CD4-positive, alpha-beta T cell (primary cell): ENCODE measurements around the gene DHRS13. TPM values are rescaled to one million over a fixed set of nuclear protein-coding genes. Genes with fewer than 3 reads are reported as not detected.

Experiments
- ATAC-seq: fragments of 200-7000 bp; cut with Tn5 transposase; one replicate; pipeline ENCODE4 v1.10.0; 2022; ENCODE audit warnings: mild to moderate bottlenecking; ENCODE audit not compliant: poor library complexity
- CTCF ChIA-PET: fragments of 350-600 bp; sonication (Branson Sonifier 250); formaldehyde crosslinking; loops from one replicate; lab custom pipeline; 2021; ENCODE audit warnings: antibody characterized with exemption, inconsistent platforms; lab: Charles Lee
- POLR2A ChIA-PET: fragments of 350-600 bp; sonication (Branson Sonifier 250); formaldehyde crosslinking; loops from one replicate; lab custom pipeline; 2021; ENCODE audit warnings: antibody characterized with exemption, inconsistent platforms; lab: Charles Lee
- DNase-seq, 14 experiments: peaks; one replicate each; pipeline ENCODE4 v3.0.0-alpha.2; 2013 to 2020; ENCODE audit warnings: mixed read lengths in 2 of 14
- H3K27ac ChIP-seq, 2 donors: one replicate each; pipeline versions ENCODE4 v1.5.1 to v1.7.0; 2013; ENCODE audit warnings: low read length in 2 of 2, low read depth in 1 of 2, mild to moderate bottlenecking in 1 of 2
- H3K27me3 ChIP-seq, 2 experiments: 1 replicate in 1 of 2; 2 replicates in 1 of 2; pipeline versions ENCODE4 v1.6.1 to v1.7.0; 2013; ENCODE audit warnings: low read length in 2 of 2, control low read depth in 1 of 2, mild to moderate bottlenecking in 1 of 2, moderate library complexity in 1 of 2; ENCODE audit not compliant: insufficient read depth in 2 of 2, control insufficient read depth in 1 of 2
- H3K36me3 ChIP-seq: one replicate; pipeline ENCODE4 v1.6.1; 2013; ENCODE audit warnings: low read length, control low read depth; ENCODE audit not compliant: insufficient read depth
- H3K4me1 ChIP-seq: one replicate; pipeline ENCODE4 v1.6.1; 2013; ENCODE audit warnings: low read length, control low read depth; ENCODE audit not compliant: insufficient read depth
- H3K4me3 ChIP-seq: one replicate; pipeline ENCODE4 v1.5.1; 2013; ENCODE audit warnings: mild to moderate bottlenecking, low read length, moderate library complexity
- H3K9me3 ChIP-seq, 2 experiments: 1 replicate in 1 of 2; 2 replicates in 1 of 2; pipeline versions ENCODE4 v1.6.1 to v1.7.0; 2013; ENCODE audit warnings: low read length in 2 of 2, mild to moderate bottlenecking in 2 of 2, control low read depth in 1 of 2, moderate library complexity in 1 of 2; ENCODE audit not compliant: control insufficient read depth in 1 of 2, insufficient read depth in 1 of 2
- H3K27ac Mint-ChIP-seq: one replicate; pipeline ENCODE4 v1.8.0; 2020; ENCODE audit warnings: mixed read lengths
- H3K27me3 Mint-ChIP-seq: one replicate; pipeline ENCODE4 v1.8.0; 2021; ENCODE audit warnings: mixed read lengths
- H3K36me3 Mint-ChIP-seq: one replicate; pipeline ENCODE4 v1.8.0; 2021; ENCODE audit warnings: low read depth, mixed read lengths
- H3K4me1 Mint-ChIP-seq: one replicate; pipeline ENCODE4 v1.8.0; 2021; ENCODE audit warnings: low read depth, mixed read lengths
- H3K4me3 Mint-ChIP-seq: one replicate; pipeline ENCODE4 v1.8.0; 2020; ENCODE audit warnings: mild to moderate bottlenecking, mixed read lengths
- H3K9me3 Mint-ChIP-seq: one replicate; pipeline ENCODE4 v1.8.0; 2020; ENCODE audit warnings: mixed read lengths
- CTCF ChIP-seq: fragments of 200-600 bp; IDR thresholded peaks from one replicate; pipeline ENCODE4 v1.8.0; 2022; ENCODE audit warnings: antibody characterized with exemption, mild to moderate bottlenecking
- intact Hi-C, 2 experiments: fragments of 100-400 bp; cut with DNase I in 1 of 2; cut with micrococcal nuclease in 1 of 2; formaldehyde crosslinking; loops; one replicate each; pipeline versions ENCODE4 v1.15.1 to v1.9.0; 2023 to 2025; cut with DNase I, micrococcal nuclease
- total RNA-seq, 174 experiments: library from RNA in 2 of 174; stranded (reverse) in 2 of 174; gene quantifications; one replicate each; pipeline ENCODE4 v1.2.3 and lab custom pipeline; 2021 to 2026

Gene DHRS13
- total RNA-seq, 2 experiments from 2014 or later: 33.5 to 34.3 TPM

GRCh38 chr17:28950017-28950751 is 47.3 kb upstream of the DHRS13 start:
- H3K4me1 ChIP-seq: peaks cover 55% of the 10 kb centered on the region
- H3K27ac ChIP-seq: peak overlapping the region; percentile 77 to 90
- TF ChIP-seq CTCF: no peak
- CTCF ChIA-PET: interaction anchor here (0.8 to 5.7 kb wide), 11 partner anchors 11 to 223 kb away, joined by 3 to 56 read pairs (median 4); partner anchors contain the start of genes DHRS13, NEK8 and TLCD1
- intact Hi-C loops: loop anchor here (2.0 to 10.0 kb wide), 10 partner anchors 33 to 635 kb away; partner anchors contain the start of genes ALDOC (in 1 of the 2), BLTP2 (in 1 of the 2), ERAL1 (in 1 of the 2) and GIT1 (in 1 of the 2)
- peaks cover under 1% of the 10 kb centered on the region for H3K36me3 ChIP-seq
- POLR2A ChIA-PET: interaction anchor here (0.6 to 10.3 kb wide), 26 partner anchors 11 to 1510 kb away, joined by 3 to 150 read pairs (median 7); partner anchors contain the start of genes BLTP2, DHRS13, ERAL1 and FAM222B
- ATAC-seq: no peak
- Mint-ChIP-seq H3K9me3 (no peaks in the 10 kb centered on the region), H3K4me1 (peaks cover 32% of the 10 kb centered on the region), H3K27me3 (no peaks in the 10 kb centered on the region), H3K36me3 (peaks cover 43% of the 10 kb centered on the region), H3K27ac (peak overlapping the region; percentile 97), H3K4me3 (peak overlapping the region; percentile 96)
- H3K27me3 ChIP-seq: no peaks in the 10 kb centered on the region
- DNase-seq: peak; percentile 37 to 79 (median 54)
- H3K9me3 ChIP-seq: no peaks in the 10 kb centered on the region
- peak overlapping the region; percentile 90 for H3K4me3 ChIP-seq

GRCh38 chr17:28949185-28950016 is 46.5 kb upstream of the DHRS13 start:
- H3K4me1 ChIP-seq: peaks cover 63% of the 10 kb centered on the region
- ATAC-seq: no peak
- POLR2A ChIA-PET: interaction anchor here (0.5 to 10.3 kb wide), 28 partner anchors 10 to 1848 kb away, joined by 3 to 150 read pairs (median 5); partner anchors contain the start of genes BLTP2, DHRS13, ERAL1 and FAM222B

More at GRCh38 chr17:28949185-28950016, 46.5 kb upstream of the DHRS13 start:
- H3K36me3 ChIP-seq: peaks cover 6% of the 10 kb centered on the region
- no peak for TF ChIP-seq CTCF
- Mint-ChIP-seq H3K4me1 (peaks cover 40% of the 10 kb centered on the region), H3K36me3 (peaks cover 51% of the 10 kb centered on the region), H3K4me3 (peak overlapping the region; percentile 96), H3K9me3 (no peaks in the 10 kb centered on the region), H3K27ac (peak overlapping the region; percentile 97), H3K27me3 (no peaks in the 10 kb centered on the region)
- H3K27ac ChIP-seq: peak overlapping the region; percentile 77 to 90
- CTCF ChIA-PET: interaction anchor here (0.7 to 5.7 kb wide), 13 partner anchors 10 to 222 kb away, joined by 3 to 56 read pairs (median 4); partner anchors contain the start of genes DHRS13, NEK8 and TLCD1
- DNase-seq: peak; percentile 19 to 72 (median 44)
- H3K9me3 ChIP-seq: no peaks in the 10 kb centered on the region
- H3K27me3 ChIP-seq: no peaks in the 10 kb centered on the region
- intact Hi-C loops: loop anchor here (1.0 to 10.0 kb wide), 12 partner anchors 23 to 635 kb away; partner anchors contain the start of genes ALDOC (in 1 of the 2), BLTP2 (in 1 of the 2), ERAL1 (in 1 of the 2) and FAM222B (in 1 of the 2)
- peak overlapping the region; percentile 90 for H3K4me3 ChIP-seq
